Caco-2 (cell line): Measurements from ENCODE around the gene G6PD. TPM values are rescaled to one million over a fixed set of nuclear protein-coding genes. Genes with fewer than 3 reads are reported as not detected.

Experiments used
- BruUV-seq: library from RNA; stranded (reverse); fragments of 400-500 nt; replicated peaks from 2 replicates; lab custom pipeline; 2021; lab: Mats Ljungman, UMichigan
- CTCF ChIA-PET: fragments of 300-600 bp; sonication (Branson Sonifier 250); formaldehyde crosslinking; loops from one replicate; lab custom pipeline; 2022; ENCODE audit warnings: antibody characterized with exemption; lab: Charles Lee
- POLR2A ChIA-PET: fragments of 300-600 bp; sonication (Branson Sonifier 250); formaldehyde crosslinking; loops from one replicate; lab custom pipeline; 2022; ENCODE audit warnings: antibody characterized with exemption; lab: Charles Lee
- DNase-seq, 2 experiments: peaks; one replicate each; pipeline versions ENCODE4 v3.0.0 to v3.0.0-alpha.2; 2020 to 2022
- H3K27me3 ChIP-seq: replicated peaks from 2 replicates; pipeline ENCODE4 v1.6.0; 2011; ENCODE audit warnings: low read length; ENCODE audit not compliant: control insufficient read depth, insufficient read depth
- H3K36me3 ChIP-seq: 2 replicates; pipeline ENCODE4 v1.5.1; 2011; ENCODE audit warnings: low read length; ENCODE audit not compliant: control insufficient read depth, insufficient read depth
- H3K4me1 ChIP-seq: fragments of 250-450 bp; sonication (Bioruptor Pico); 2 replicates; pipeline ENCODE4 v1.5.1; 2020; ENCODE audit warnings: mild to moderate bottlenecking
- H3K4me3 ChIP-seq: 2 replicates; pipeline ENCODE4 v1.5.1; 2011; ENCODE audit warnings: low read depth, mild to moderate bottlenecking, control low read depth, low read length
- H3K9me3 ChIP-seq: fragments of 250-450 bp; sonication (Bioruptor Pico); 2 replicates; pipeline ENCODE4 v1.5.1; 2020; ENCODE audit warnings: mild to moderate bottlenecking, moderate library complexity
- H3K27ac Mint-ChIP-seq: one replicate; pipeline ENCODE4 v1.8.0; 2022; ENCODE audit warnings: mixed read lengths; ENCODE audit not compliant: unreplicated experiment
- H3K27me3 Mint-ChIP-seq: one replicate; pipeline ENCODE4 v1.8.0; 2022; ENCODE audit warnings: mixed read lengths; ENCODE audit not compliant: insufficient read depth, unreplicated experiment
- H3K36me3 Mint-ChIP-seq: one replicate; pipeline ENCODE4 v1.8.0; 2022; ENCODE audit warnings: mild to moderate bottlenecking, mixed read lengths; ENCODE audit not compliant: insufficient read depth, unreplicated experiment
- H3K4me1 Mint-ChIP-seq: one replicate; pipeline ENCODE4 v1.8.0; 2022; ENCODE audit warnings: low read depth, mixed read lengths; ENCODE audit not compliant: unreplicated experiment
- H3K4me3 Mint-ChIP-seq: one replicate; pipeline ENCODE4 v1.8.0; 2022; ENCODE audit warnings: mild to moderate bottlenecking, moderate library complexity, mixed read lengths; ENCODE audit not compliant: unreplicated experiment
- H3K9me3 Mint-ChIP-seq: one replicate; pipeline ENCODE4 v1.8.0; 2022; ENCODE audit warnings: mixed read lengths; ENCODE audit not compliant: unreplicated experiment
- intact Hi-C: fragments of 100-400 bp; cut with micrococcal nuclease; formaldehyde crosslinking; loops from one replicate; pipeline ENCODE4 v1.10.0; 2022; ENCODE audit not compliant: unreplicated experiment
- total RNA-seq: library from RNA; stranded (reverse); gene quantifications from 2 replicates; pipeline ENCODE4 v1.2.3, GENCODE V29; 2022
- TF ChIP-seq, protein P1 (sequence below), 2 experiments: fragments of 200-600 bp in 1 of 2; IDR thresholded peaks; 1 replicate in 1 of 2; 2 replicates in 1 of 2; pipeline versions ENCODE4 v1.5.1 to v1.8.0; 2011 to 2022; ENCODE audit warnings: antibody characterized with exemption in 1 of 2, control low read depth in 1 of 2, inconsistent platforms in 1 of 2, low read depth in 1 of 2, low read length in 1 of 2, mild to moderate bottlenecking in 1 of 2, moderate library complexity in 1 of 2; ENCODE audit not compliant: insufficient read depth in 1 of 2, severe bottlenecking in 1 of 2, unreplicated experiment in 1 of 2

The G6PD gene
- total RNA-seq, 1 experiment from 2014 or later = 103 TPM

DNA sequence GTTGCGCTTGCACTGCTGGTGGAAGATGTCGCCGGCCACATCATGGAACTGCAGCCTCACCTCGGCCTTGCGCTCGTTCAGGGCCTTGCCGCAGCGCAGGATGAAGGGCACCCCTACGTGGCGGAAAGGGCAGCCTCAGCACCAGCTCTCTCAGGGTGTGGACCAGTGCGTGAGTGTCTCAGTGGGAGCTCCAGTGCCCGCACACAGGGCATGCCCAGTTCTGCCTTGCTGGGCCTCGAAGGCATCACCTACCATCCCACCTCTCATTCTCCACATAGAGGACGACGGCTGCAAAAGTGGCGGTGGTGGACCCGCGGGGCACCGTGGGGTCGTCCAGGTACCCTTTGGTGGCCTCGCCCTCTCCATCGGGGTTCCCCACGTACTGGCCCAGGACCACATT is 14.0 kb downstream of the G6PD start:
- no peaks in the 10 kb centered on the region for H3K27me3 ChIP-seq
- TF ChIP-seq, protein P1, sequence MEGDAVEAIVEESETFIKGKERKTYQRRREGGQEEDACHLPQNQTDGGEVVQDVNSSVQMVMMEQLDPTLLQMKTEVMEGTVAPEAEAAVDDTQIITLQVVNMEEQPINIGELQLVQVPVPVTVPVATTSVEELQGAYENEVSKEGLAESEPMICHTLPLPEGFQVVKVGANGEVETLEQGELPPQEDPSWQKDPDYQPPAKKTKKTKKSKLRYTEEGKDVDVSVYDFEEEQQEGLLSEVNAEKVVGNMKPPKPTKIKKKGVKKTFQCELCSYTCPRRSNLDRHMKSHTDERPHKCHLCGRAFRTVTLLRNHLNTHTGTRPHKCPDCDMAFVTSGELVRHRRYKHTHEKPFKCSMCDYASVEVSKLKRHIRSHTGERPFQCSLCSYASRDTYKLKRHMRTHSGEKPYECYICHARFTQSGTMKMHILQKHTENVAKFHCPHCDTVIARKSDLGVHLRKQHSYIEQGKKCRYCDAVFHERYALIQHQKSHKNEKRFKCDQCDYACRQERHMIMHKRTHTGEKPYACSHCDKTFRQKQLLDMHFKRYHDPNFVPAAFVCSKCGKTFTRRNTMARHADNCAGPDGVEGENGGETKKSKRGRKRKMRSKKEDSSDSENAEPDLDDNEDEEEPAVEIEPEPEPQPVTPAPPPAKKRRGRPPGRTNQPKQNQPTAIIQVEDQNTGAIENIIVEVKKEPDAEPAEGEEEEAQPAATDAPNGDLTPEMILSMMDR (IDR thresholded peaks at IDR 0.05; ENCODE audit: insufficient read depth in 1 of 2, low read depth in 1 of 2, low read length in 1 of 2, severe bottlenecking in 1 of 2, unreplicated experiment in 1 of 2) = no peak
- no peaks in the 10 kb centered on the region for H3K9me3 ChIP-seq
- ChIA-PET CTCF (interaction anchor here (0.6 to 1.4 kb wide), 2 partner anchors 129 to 159 kb away, joined by 4 to 5 read pairs; no protein-coding TSS in a partner anchor), POLR2A (no interaction called here)
- H3K27me3 Mint-ChIP-seq = no peaks in the 10 kb centered on the region
- BruUV-seq = no TSS peak
- no peaks in the 10 kb centered on the region for H3K9me3 Mint-ChIP-seq
- H3K4me3 Mint-ChIP-seq = no peak overlapping the region
- DNase-seq = no peak
- intact Hi-C loops = no loop called here
- peaks cover 5% of the 10 kb centered on the region; the same call in 1 of the 2 replicates for H3K36me3 ChIP-seq
- peaks cover 5% of the 10 kb centered on the region; the same call in 1 of the 2 replicates for H3K4me1 ChIP-seq
- no peaks in the 10 kb centered on the region for H3K4me1 Mint-ChIP-seq
- H3K4me3 ChIP-seq = no peak overlapping the region
- peaks cover 20% of the 10 kb centered on the region for H3K36me3 Mint-ChIP-seq
- no peak overlapping the region for H3K27ac Mint-ChIP-seq

GRCh38 chrX:154531626-154532025 is 15.0 kb downstream of the G6PD start:
- no TSS peak for BruUV-seq
- Mint-ChIP-seq H3K4me3 (peak overlapping the region; percentile 14), H3K4me1 (no peaks in the 10 kb centered on the region), H3K9me3 (no peaks in the 10 kb centered on the region), H3K27ac (peak overlapping the region; percentile 6), H3K27me3 (no peaks in the 10 kb centered on the region), H3K36me3 (peaks cover 20% of the 10 kb centered on the region)
- Histone ChIP-seq H3K4me1 (peaks cover 5% of the 10 kb centered on the region; the same call in 1 of the 2 replicates), H3K36me3 (peaks cover 5% of the 10 kb centered on the region; the same call in 1 of the 2 replicates), H3K9me3 (no peaks in the 10 kb centered on the region), H3K4me3 (no peak overlapping the region), H3K27me3 (no peaks in the 10 kb centered on the region)
- POLR2A ChIA-PET = no interaction called here
- intact Hi-C loops = no loop called here
- TF ChIP-seq, protein P1 (IDR thresholded peaks at IDR 0.05; ENCODE audit: insufficient read depth in 1 of 2, low read depth in 1 of 2, low read length in 1 of 2, severe bottlenecking in 1 of 2, unreplicated experiment in 1 of 2) = no peak
- DNase-seq = peak in 1 of 2 experiments; percentile 59
- CTCF ChIA-PET = interaction anchor here (0.6 to 1.4 kb wide), 3 partner anchors 14 to 158 kb away, joined by 3 to 5 read pairs (median 5); no protein-coding TSS in a partner anchor

DNA sequence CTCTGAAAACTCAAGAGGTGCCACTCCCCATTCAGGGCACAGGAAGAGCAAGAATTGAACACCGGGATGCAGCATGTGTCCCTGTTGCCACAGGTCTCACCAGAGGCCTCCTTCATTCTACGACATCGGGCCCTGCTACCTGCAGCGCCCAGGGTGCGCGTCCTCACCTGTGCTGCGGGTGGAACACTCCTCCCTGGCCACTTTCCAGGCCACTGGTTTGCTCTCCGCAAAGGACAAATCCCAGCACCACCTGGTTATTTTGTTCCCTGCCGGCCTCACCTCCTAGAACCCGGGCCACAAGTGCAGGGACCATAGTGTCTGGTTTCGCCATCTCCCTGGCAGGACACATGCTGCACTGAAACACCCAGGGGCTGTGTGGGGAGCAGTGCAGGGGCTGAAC is 16.4 kb downstream of the G6PD start:
- ChIA-PET POLR2A (no interaction called here), CTCF (interaction anchor here (0.5 kb wide), 1 partner anchor 14 kb away, joined by 3 read pairs; the partner anchor contains the start of gene FAM3A)
- Mint-ChIP-seq H3K4me1 (peaks cover 6% of the 10 kb centered on the region), H3K27ac (no peak overlapping the region), H3K36me3 (peaks cover 31% of the 10 kb centered on the region), H3K27me3 (no peaks in the 10 kb centered on the region), H3K4me3 (no peak overlapping the region), H3K9me3 (no peaks in the 10 kb centered on the region)
- TF ChIP-seq, protein P1 (IDR thresholded peaks at IDR 0.05; ENCODE audit: insufficient read depth in 1 of 2, low read depth in 1 of 2, low read length in 1 of 2, severe bottlenecking in 1 of 2, unreplicated experiment in 1 of 2) = no peak
- Histone ChIP-seq H3K4me1 (peaks cover 15% of the 10 kb centered on the region), H3K36me3 (peaks cover 5% of the 10 kb centered on the region; the same call in 1 of the 2 replicates), H3K9me3 (no peaks in the 10 kb centered on the region), H3K4me3 (no peak overlapping the region), H3K27me3 (no peaks in the 10 kb centered on the region)
- no TSS peak for BruUV-seq
- intact Hi-C loops = no loop called here
- DNase-seq = no peak
